ENCODE results near the gene MATCAP1. TPM values are rescaled to one million over a fixed set of nuclear protein-coding genes. Genes with fewer than 3 reads are reported as not detected.

Gene MATCAP1
- total RNA-seq, 4 donors from 2014 or later: 2.5 to 7.7 (median 4.5) TPM

GRCh38 chr16:67145746-67146145 lies 38.0 kb downstream of the MATCAP1 start:
- Histone ChIP-seq H3K27ac (no peak overlapping the region), H3K4me3 (no peak overlapping the region), H3K9me3 (no peaks in the 10 kb centered on the region), H3K27me3 (peaks cover 1 to 10% (median 4%) of the 10 kb centered on the region in 3 donors), H3K36me3 (peaks cover 0 to 81% of the 10 kb centered on the region in 2 donors), H3K4me1 (peaks cover 0 to 8% of the 10 kb centered on the region in 2 donors)
- in situ Hi-C loops (cut with MboI; ENCODE audit: low sequenced_read_pairs in 4 of 4): no loop called here
- DNase-seq (no peak), ATAC-seq (no peak)
- intact Hi-C loops (cut with DNase I; ENCODE audit: low total_unique reads): no loop called here
- no peak for TF ChIP-seq POLR2A (IDR thresholded peaks at IDR 0.05)
- TF ChIP-seq CTCF (IDR thresholded peaks at IDR 0.05 in 4 of 5, conservative IDR thresholded peaks at IDR 0.05 in 1 of 5): no peak

- ATAC-seq (no peak), DNase-seq (no peak)
- Histone ChIP-seq H3K36me3 (peaks cover 0 to 89% of the 10 kb centered on the region in 2 donors), H3K27me3 (peaks cover 0 to 5% (median 0%) of the 10 kb centered on the region in 3 donors), H3K9me3 (no peaks in the 10 kb centered on the region), H3K4me1 (peaks cover 0 to 7% of the 10 kb centered on the region in 2 donors), H3K4me3 (no peak overlapping the region), H3K27ac (no peak overlapping the region)
- no peak for TF ChIP-seq CTCF (IDR thresholded peaks at IDR 0.05 in 4 of 5, conservative IDR thresholded peaks at IDR 0.05 in 1 of 5)
- no peak for TF ChIP-seq POLR2A (IDR thresholded peaks at IDR 0.05)
- in situ Hi-C loops (cut with MboI; ENCODE audit: low sequenced_read_pairs in 4 of 4) (no loop called here), intact Hi-C loops (cut with DNase I; ENCODE audit: low total_unique reads) (loop anchor here (5.0 kb wide), 1 partner anchor 63 kb away; no protein-coding TSS in a partner anchor)
Measured at GRCh38 chr16:67144943-67145342, 38.8 kb downstream of the MATCAP1 start.

- no peaks in the 10 kb centered on the region for H3K9me3 ChIP-seq
- intact Hi-C loops (cut with DNase I; ENCODE audit: low total_unique reads): loop anchor here (5.0 kb wide), 1 partner anchor 60 kb away; no protein-coding TSS in a partner anchor
- DNase-seq (no peak), ATAC-seq (no peak)
- H3K27ac ChIP-seq: no peak overlapping the region
- peaks cover 0 to 7% of the 10 kb centered on the region in 2 donors for H3K4me1 ChIP-seq
- in situ Hi-C loops (cut with MboI; ENCODE audit: low sequenced_read_pairs in 4 of 4): no loop called here
- no peaks in the 10 kb centered on the region for H3K27me3 ChIP-seq
- H3K36me3 ChIP-seq: peaks cover 0 to 95% of the 10 kb centered on the region in 2 donors
- no peak for TF ChIP-seq CTCF (IDR thresholded peaks at IDR 0.05 in 4 of 5, conservative IDR thresholded peaks at IDR 0.05 in 1 of 5)
- TF ChIP-seq POLR2A (IDR thresholded peaks at IDR 0.05): no peak
- H3K4me3 ChIP-seq: no peak overlapping the region
Measured at GRCh38 chr16:67142342-67142741, 41.4 kb downstream of the MATCAP1 start.

- in situ Hi-C loops (cut with MboI; ENCODE audit: low sequenced_read_pairs in 4 of 4) (no loop called here), intact Hi-C loops (cut with DNase I; ENCODE audit: low total_unique reads) (loop anchor here (5.0 kb wide), 1 partner anchor 59 kb away; no protein-coding TSS in a partner anchor)
- H3K27me3 ChIP-seq: no peaks in the 10 kb centered on the region
- H3K27ac ChIP-seq: peak overlapping the region; percentile 12 to 50 (median 32)
- H3K4me1 ChIP-seq: peaks cover 0 to 7% of the 10 kb centered on the region in 2 donors
- TF ChIP-seq POLR2A (IDR thresholded peaks at IDR 0.05) (no peak), CTCF (IDR thresholded peaks at IDR 0.05 in 4 of 5, conservative IDR thresholded peaks at IDR 0.05 in 1 of 5) (no peak)
- peak in 1 of 2 donors; percentile 65 for DNase-seq
- peaks cover 0 to 95% of the 10 kb centered on the region in 2 donors for H3K36me3 ChIP-seq
- H3K9me3 ChIP-seq: no peaks in the 10 kb centered on the region
- no peak overlapping the region for H3K4me3 ChIP-seq
- peak; percentile 20 to 29 for ATAC-seq
Measured at GRCh38 chr16:67141391-67141790, 42.4 kb downstream of the MATCAP1 start.

- ATAC-seq (no peak), DNase-seq (no peak)
- peaks cover 0 to 94% of the 10 kb centered on the region in 2 donors for H3K36me3 ChIP-seq
- H3K4me3 ChIP-seq: no peak overlapping the region
- intact Hi-C loops (cut with DNase I; ENCODE audit: low total_unique reads): no loop called here
- no peak overlapping the region for H3K27ac ChIP-seq
- no peaks in the 10 kb centered on the region for H3K27me3 ChIP-seq
- peaks cover 0 to 7% of the 10 kb centered on the region in 2 donors for H3K4me1 ChIP-seq
- TF ChIP-seq POLR2A (IDR thresholded peaks at IDR 0.05): no peak
- in situ Hi-C loops (cut with MboI; ENCODE audit: low sequenced_read_pairs in 4 of 4): no loop called here
- H3K9me3 ChIP-seq: no peaks in the 10 kb centered on the region
Measured at GRCh38 chr16:67137605-67138004, 46.2 kb downstream of the MATCAP1 start.

All from gastrocnemius medialis (tissue), 4 donors.